ENCODE data around the gene RTP2.
A peak's percentile ranks its signal among the peaks of the same experiment; 100 is the strongest.

RTP2 gene

DNA sequence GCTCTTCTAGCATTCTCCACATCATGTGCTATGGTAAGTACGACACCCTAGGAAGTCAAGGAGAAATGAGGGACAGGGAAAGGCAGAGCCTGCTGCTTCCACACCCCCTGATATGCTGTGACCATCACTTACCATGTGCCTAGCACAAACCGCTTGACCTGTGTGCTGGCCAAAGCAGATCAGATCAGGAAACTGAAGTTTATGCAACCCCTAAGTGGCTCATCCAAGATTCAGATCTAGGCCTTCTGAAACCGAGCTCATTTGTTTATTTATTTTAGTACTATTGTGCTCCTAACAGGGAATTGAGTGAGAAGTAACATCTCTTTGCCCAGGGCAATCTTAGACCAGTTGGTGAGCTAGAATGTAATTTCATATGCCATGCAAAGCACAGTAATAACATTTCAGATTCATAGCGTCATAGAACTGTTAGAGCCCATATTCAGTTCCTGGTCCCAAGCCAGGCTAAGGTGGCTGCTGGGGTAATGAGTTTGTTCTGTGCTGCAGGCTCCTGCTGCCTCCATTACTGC is at the start of gene RTP2:
TSS of gene RTP2 (minus strand) at position 51 of the 527 bp plus-strand sequence. CDS start 429 bp downstream, outside the sequence.
- no peak for TF ChIP-seq CTCF (conservative IDR thresholded peaks at IDR 0.05)
- H3K27ac ChIP-seq = no peak within 1 kb of the TSS

DNA sequence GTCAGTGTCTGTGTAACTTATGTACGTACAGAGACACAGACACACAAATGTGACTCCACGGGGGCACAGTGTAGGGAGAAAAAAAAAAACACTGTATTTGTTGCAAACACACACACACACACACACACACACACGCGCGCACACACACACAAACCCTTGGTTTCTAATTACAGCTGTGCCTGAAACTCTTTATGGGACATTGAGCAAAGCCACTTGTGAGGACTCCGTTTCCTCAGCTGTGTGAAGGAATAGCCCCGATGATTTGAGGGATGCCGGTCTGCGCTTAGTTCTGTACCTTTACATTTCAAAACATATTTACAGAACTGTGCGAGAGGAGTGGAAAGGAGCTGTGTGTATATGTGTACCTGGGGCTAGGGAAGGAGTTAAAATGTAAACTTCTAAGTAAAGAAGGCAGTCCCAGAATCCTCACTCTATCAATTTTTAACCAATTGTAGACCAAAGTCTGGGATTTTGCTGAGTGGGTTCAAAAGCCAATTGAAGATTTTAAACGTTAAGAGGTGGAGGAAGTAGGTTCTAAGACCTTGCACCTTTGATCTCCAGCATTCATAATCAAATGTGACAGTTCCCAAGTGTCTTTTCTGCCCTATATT is 48.3 kb upstream of the RTP2 start:
- TF ChIP-seq CTCF (conservative IDR thresholded peaks at IDR 0.05) = no peak
- H3K27ac ChIP-seq = peak overlapping the region; percentile 86

GRCh38 chr3:187750006-187750512 is 47.7 kb upstream of the RTP2 start:
- TF ChIP-seq CTCF (conservative IDR thresholded peaks at IDR 0.05) = no peak

GRCh38 chr3:187748050-187748481 is 45.7 kb upstream of the RTP2 start:
- H3K27ac ChIP-seq = no peak overlapping the region; the same call in 1 of the 2 replicates
- peak; percentile 95 for TF ChIP-seq CTCF (conservative IDR thresholded peaks at IDR 0.05)

More at GRCh38 chr3:187750006-187750512, 47.7 kb upstream of the RTP2 start:
- peak overlapping the region; percentile 86 for H3K27ac ChIP-seq

- H3K27ac ChIP-seq = no peak overlapping the region
- no peak for TF ChIP-seq CTCF (conservative IDR thresholded peaks at IDR 0.05)
Observed at GRCh38 chr3:187747506-187747905, 45.1 kb upstream of the RTP2 start.

- no peak overlapping the region; the same call in 1 of the 2 replicates for H3K27ac ChIP-seq
- no peak for TF ChIP-seq CTCF (conservative IDR thresholded peaks at IDR 0.05)
Observed at GRCh38 chr3:187746442-187747281, 44.3 kb upstream of the RTP2 start.

- TF ChIP-seq CTCF (conservative IDR thresholded peaks at IDR 0.05) = no peak
- peak overlapping the region; percentile 96 for H3K27ac ChIP-seq
Observed at GRCh38 chr3:187746059-187746441, 43.7 kb upstream of the RTP2 start.

Data from VCaP (cell line).